GM12864 (cell line): ENCODE measurements around the gene TLK2.

Experiments used
- DNase-seq: peaks from one replicate; pipeline ENCODE4 v3.0.0-alpha.2; 2011; ENCODE audit warnings: low read depth
- H3K4me3 ChIP-seq: 2 replicates; pipeline ENCODE4 v1.5.1; 2011; ENCODE audit warnings: mild to moderate bottlenecking, low read depth, low read length, control low read depth
- TF ChIP-seq, protein P1 (sequence below): IDR thresholded peaks from 2 replicates; pipeline ENCODE4 v1.5.1; 2011; ENCODE audit warnings: low read depth, mild to moderate bottlenecking, moderate library complexity, low read length, control low read depth, inconsistent platforms; ENCODE audit errors: missing control alignments

The TLK2 gene

DNA sequence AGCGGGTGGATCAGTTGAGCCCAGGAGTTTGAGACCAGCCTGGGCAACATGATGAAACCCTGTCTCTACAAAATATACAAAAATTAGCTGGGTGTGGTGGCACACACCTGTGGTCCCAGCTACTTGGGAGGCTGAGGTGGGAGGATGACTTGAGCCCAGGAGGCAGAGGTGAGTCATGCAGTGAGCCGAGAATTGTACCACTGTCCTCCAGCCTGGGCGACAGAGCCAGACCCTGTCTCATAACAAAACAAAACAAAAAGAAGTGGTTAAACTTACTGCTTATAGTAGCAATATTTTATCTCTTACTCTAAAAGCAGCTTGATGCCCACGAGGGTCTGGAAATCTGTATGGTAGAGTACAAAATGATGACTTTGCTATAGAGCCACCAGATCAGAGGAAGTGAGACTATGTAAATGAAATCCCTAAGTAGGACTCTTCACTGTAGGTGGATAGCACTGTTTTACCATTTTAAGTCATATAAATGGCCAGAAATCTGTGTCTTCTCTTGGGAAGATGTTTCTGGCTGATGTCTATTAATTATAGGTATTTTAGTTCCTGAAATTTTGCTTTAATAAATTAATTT lies 88.5 kb downstream of the TLK2 start:
- H3K4me3 ChIP-seq, result no peak overlapping the region
- TF ChIP-seq, protein P1, sequence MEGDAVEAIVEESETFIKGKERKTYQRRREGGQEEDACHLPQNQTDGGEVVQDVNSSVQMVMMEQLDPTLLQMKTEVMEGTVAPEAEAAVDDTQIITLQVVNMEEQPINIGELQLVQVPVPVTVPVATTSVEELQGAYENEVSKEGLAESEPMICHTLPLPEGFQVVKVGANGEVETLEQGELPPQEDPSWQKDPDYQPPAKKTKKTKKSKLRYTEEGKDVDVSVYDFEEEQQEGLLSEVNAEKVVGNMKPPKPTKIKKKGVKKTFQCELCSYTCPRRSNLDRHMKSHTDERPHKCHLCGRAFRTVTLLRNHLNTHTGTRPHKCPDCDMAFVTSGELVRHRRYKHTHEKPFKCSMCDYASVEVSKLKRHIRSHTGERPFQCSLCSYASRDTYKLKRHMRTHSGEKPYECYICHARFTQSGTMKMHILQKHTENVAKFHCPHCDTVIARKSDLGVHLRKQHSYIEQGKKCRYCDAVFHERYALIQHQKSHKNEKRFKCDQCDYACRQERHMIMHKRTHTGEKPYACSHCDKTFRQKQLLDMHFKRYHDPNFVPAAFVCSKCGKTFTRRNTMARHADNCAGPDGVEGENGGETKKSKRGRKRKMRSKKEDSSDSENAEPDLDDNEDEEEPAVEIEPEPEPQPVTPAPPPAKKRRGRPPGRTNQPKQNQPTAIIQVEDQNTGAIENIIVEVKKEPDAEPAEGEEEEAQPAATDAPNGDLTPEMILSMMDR, result no peak
- no peak for DNase-seq

DNA sequence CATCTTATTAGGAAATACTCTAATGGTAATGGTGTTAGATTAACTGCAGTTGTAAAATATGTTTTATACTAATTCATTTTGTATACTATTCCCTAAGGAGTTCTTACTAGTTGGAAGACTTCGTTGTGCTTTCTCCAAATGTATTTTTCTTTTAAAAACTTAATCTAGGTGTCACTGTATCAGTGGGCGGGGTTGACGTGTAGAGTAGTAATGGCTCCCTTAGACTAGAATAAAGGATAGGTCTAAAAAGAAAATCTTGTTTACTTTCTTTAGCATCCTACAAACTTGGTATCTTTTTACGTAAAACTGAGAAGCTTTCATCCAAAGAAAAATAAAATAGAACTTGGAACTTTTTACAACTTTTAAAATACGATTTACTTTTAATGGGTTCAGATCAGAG lies 93.9 kb downstream of the TLK2 start:
- no peak for DNase-seq
- H3K4me3 ChIP-seq, result no peak overlapping the region
- TF ChIP-seq, protein P1, result no peak

DNA sequence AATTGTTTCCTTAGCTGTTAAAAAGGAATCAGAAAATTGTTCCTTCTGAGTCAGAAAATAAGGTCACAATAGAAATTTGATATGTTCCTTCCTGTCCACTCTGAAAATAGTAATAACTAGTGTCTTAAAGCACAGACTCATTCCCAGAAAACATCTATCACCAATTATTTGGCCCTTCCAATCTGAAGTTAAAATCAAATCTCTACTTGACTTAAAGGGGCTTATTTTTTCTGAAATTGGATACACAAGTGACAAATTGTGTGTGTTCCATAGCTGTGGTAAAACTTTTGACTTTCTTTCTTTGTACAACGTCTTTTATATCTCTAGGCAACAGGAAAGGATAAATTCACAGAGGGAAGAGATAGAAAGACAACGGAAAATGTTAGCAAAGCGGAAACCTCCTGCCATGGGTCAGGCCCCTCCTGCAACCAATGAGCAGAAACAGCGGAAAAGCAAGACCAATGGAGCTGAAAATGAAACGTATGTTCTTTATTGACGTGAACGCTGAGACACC lies 94.3 kb downstream of the TLK2 start:
- no peak overlapping the region for H3K4me3 ChIP-seq
- TF ChIP-seq, protein P1, result no peak
- no peak for DNase-seq

DNA sequence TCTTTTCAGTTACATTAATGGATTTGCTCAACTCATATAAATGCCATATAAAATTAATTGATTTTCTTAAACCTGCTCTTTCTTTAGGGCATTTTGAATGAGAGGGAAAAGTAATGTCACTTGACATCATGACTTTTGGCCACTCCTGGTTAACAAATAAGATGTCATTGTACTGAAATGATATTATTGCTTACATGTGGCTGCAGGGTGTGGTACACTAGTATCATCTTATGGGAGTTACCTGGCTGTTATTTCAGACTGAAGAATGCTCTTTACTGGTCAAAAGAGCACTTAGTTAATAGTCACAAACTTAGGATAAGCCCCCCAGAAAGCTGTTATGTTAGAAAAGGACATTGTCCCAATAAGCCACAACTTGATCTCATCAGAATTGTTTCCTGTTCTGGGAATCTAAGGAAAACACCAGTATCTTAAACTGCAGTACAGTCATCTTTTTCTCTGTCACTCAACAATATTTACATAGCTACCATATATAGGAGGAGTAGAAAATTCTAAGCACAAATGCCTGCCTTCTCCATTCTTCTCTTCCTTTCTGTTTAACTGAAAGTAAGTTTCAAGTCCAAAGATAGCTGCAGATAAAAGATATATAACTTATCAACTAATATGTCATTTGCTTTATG lies 95.0 kb downstream of the TLK2 start:
- TF ChIP-seq, protein P1, result no peak
- no peak overlapping the region for H3K4me3 ChIP-seq

DNA sequence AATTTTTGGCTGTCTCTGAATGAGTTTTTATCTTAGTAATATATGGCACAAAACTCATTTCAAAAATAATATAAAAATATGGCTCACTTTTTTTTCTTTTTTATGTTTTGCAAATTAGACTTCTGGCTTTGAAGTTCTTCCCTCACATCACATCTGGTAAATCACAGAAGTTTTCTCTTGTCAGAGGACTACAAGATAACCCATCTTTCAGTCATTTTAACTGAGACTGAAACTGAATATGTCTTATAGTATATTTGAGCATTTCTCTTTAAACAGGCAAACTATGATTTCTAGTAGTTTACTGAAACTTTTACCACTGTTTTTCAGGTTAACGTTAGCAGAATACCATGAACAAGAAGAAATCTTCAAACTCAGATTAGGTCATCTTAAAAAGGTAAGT lies 97.8 kb downstream of the TLK2 start:
- no peak overlapping the region for H3K4me3 ChIP-seq
- TF ChIP-seq, protein P1, result no peak
- DNase-seq, result no peak

More for the DNA sequence above, 95.0 kb downstream of the TLK2 start:
- DNase-seq, result no peak

DNA sequence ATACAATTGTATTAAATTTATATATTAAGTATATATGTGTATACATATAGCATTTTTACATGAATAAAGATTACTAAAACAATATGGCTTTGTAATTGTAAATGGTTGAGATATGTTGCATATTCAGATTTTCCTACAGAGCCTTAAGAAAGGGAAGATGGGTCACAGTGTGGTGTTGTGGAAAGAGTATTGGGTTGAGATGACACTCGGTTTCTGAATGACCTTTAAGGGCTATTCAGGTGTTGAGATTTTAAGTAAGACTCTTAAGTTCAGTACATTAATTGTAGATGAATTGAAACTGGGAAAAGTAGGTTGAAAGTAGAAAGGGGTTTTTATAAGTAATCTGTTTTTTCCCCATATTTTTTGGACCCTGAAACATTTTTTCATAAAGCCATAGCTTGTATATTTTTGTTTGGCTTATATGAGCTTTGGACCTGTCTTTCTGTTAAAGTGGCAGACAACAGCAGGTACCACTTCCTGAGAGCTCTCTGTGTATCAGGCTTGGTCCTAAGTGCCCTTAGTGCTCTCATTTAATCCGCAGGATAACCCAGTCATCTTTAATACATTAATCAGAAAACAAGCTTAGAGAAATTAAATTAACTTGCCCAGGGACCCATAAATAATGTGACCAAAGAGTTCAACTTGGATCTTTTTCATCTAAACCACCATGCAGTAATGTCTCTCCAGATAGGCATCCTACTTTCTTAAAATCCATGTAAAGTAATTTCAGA lies 100.3 kb downstream of the TLK2 start:
- no peak overlapping the region for H3K4me3 ChIP-seq
- no peak for DNase-seq
- TF ChIP-seq, protein P1, result no peak
